GM12873 (cell line): ENCODE measurements around the gene NTF3.

ENCODE experiments used
- CTCF ChIP-seq: IDR thresholded peaks from 2 replicates; pipeline ENCODE4 v1.5.1; 2012; ENCODE audit warnings: low read depth, mild to moderate bottlenecking, moderate library complexity, low read length, control low read depth; ENCODE audit not compliant: insufficient read depth; ENCODE audit errors: missing control alignments

NTF3 gene

DNA sequence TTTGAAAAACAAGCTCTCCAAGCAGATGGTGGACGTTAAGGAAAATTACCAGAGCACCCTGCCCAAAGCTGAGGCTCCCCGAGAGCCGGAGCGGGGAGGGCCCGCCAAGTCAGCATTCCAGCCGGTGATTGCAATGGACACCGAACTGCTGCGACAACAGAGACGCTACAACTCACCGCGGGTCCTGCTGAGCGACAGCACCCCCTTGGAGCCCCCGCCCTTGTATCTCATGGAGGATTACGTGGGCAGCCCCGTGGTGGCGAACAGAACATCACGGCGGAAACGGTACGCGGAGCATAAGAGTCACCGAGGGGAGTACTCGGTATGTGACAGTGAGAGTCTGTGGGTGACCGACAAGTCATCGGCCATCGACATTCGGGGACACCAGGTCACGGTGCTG, 62.4 kb downstream of the NTF3 start:
- no peak for TF ChIP-seq CTCF

- no peak for TF ChIP-seq CTCF
Observed at GRCh38 chr12:5497329-5498053, 65.6 kb downstream of the NTF3 start.

GRCh38 chr12:5498076-5498475, 66.2 kb downstream of the NTF3 start:
- no peak for TF ChIP-seq CTCF

GRCh38 chr12:5498806-5499205, 66.9 kb downstream of the NTF3 start:
- TF ChIP-seq CTCF, result no peak

- TF ChIP-seq CTCF, result no peak
Observed at GRCh38 chr12:5499566-5500330, 67.8 kb downstream of the NTF3 start.

GRCh38 chr12:5500331-5500659, 68.4 kb downstream of the NTF3 start:
- no peak for TF ChIP-seq CTCF

DNA sequence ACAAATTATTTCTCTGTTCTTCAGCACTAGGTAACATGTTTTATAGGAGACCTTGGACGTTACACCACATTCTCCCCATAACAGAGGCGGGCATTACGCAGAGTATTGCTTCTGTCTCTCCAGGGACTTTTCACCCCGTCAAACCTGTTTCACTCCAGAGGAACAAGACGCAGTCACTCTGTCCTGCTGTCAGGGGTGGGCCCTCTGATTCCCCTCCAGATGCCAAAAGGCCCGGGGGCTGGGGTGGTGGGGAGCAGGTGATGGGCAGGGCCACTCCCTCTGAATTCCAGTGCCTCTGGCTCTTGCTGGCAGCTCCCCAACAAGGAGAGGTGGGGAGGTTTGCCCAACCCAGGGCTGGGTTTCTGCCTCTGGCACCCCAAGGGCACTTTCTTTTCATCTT, 71.9 kb downstream of the NTF3 start:
- TF ChIP-seq CTCF, result no peak
